ENCODE results near the gene PDE11A.
"Not testable (repeated sequence)": the region's sequence is repeated elsewhere in the genome, so short reads cannot be mapped to it uniquely, and the experiment has no call there.

PDE11A gene

GRCh38 chr2:177881008-177881747 lies 191.4 kb downstream of the PDE11A start:
- no peak for DNase-seq

GRCh38 chr2:177880285-177880684 lies 192.3 kb downstream of the PDE11A start:
- DNase-seq, result no peak

- no peak for DNase-seq
Measured at GRCh38 chr2:177876950-177877349, 195.6 kb downstream of the PDE11A start.

- DNase-seq, result no peak
Measured at GRCh38 chr2:177874686-177875085, 197.9 kb downstream of the PDE11A start.

GRCh38 chr2:177873915-177874314 lies 198.7 kb downstream of the PDE11A start:
- no peak for DNase-seq

GRCh38 chr2:177872286-177872685 lies 200.3 kb downstream of the PDE11A start:
- DNase-seq, result no peak

GRCh38 chr2:177869912-177870311 lies 202.7 kb downstream of the PDE11A start:
- DNase-seq, result no peak

- DNase-seq, result no peak
Measured at GRCh38 chr2:177869209-177869608, 203.4 kb downstream of the PDE11A start.

GRCh38 chr2:177868806-177869205 lies 203.8 kb downstream of the PDE11A start:
- no peak for DNase-seq

- no peak for DNase-seq
Measured at GRCh38 chr2:177857538-177857937, 215.0 kb downstream of the PDE11A start.

GRCh38 chr2:177852389-177852788 lies 220.2 kb downstream of the PDE11A start:
- DNase-seq, result no peak

- no peak for DNase-seq
Measured at GRCh38 chr2:177843188-177843587, 229.4 kb downstream of the PDE11A start.

- no peak for DNase-seq
Measured at GRCh38 chr2:177842243-177842642, 230.3 kb downstream of the PDE11A start.

GRCh38 chr2:177835418-177836204 lies 237.0 kb downstream of the PDE11A start:
- not testable (repeated sequence) for DNase-seq

GRCh38 chr2:177832611-177833433 lies 239.8 kb downstream of the PDE11A start:
- no peak for DNase-seq

- no peak for DNase-seq
Measured at GRCh38 chr2:177830881-177831386, 241.6 kb downstream of the PDE11A start.

GRCh38 chr2:177828557-177828956 lies 244.0 kb downstream of the PDE11A start:
- DNase-seq, result no peak

GRCh38 chr2:177826897-177827296 lies 245.7 kb downstream of the PDE11A start:
- no peak for DNase-seq

GRCh38 chr2:177822941-177823340 lies 249.6 kb downstream of the PDE11A start:
- no peak for DNase-seq

GRCh38 chr2:177818412-177818811 lies 254.2 kb downstream of the PDE11A start:
- no peak for DNase-seq

- DNase-seq, result no peak
Measured at GRCh38 chr2:177817300-177817699, 255.3 kb downstream of the PDE11A start.

- no peak for DNase-seq
Measured at GRCh38 chr2:177816766-177817165, 255.8 kb downstream of the PDE11A start.

- no peak for DNase-seq
Measured at GRCh38 chr2:177812713-177813396, 259.7 kb downstream of the PDE11A start.
